Measurements from ENCODE around the gene NWD2.

DNA sequence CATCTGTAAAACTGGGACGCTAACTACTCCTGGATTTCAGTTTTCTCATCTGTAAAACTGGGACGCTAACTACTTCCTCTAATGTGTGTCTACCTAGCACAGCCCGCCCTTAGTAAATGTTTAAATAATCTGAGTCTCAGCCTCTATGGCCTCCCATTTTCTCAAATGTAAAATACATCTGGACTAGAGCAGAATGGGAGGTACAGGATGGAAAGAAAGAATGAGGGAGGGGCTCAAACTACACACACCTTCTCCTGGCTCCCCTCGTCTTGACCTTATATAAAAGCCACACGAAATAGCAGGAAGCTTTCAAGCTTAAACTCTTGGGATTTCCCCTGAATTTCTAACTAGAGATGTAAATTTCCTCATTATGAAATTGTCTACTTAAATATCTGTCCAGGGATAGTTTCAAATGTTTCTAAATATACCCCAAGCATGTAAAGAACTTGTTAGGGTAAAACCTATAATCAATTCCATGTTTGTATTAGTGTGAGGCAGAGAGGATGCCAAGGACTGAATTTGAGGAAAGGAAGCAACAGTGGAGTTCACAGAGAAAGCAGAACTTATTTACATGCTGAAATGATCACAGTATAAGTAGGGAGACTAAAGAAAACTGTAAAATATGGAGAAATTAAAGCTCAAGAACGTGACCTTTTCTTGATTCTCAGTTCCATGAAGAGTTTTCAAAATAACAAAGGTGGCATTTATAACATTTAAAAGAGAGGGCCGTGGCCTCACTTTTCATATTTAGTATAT is 220.0 kb downstream of the NWD2 start:
- no peak for TF ChIP-seq CTCF (conservative IDR thresholded peaks at IDR 0.05; ENCODE audit: low read length)
- TF ChIP-seq EZH2phosphoT487 (IDR thresholded peaks at IDR 0.05; ENCODE audit: borderline replicate concordance), result no peak
